T follicular helper cell (primary cell): ENCODE results near the gene CDH26.
A peak's percentile ranks its signal among the peaks of the same experiment; 100 is the strongest.

Experiments
- DNase-seq: peaks from one replicate; pipeline ENCODE4 v3.0.0-alpha.2; 2020; ENCODE audit warnings: low read depth
- total RNA-seq, 2 experiments: gene quantifications; one replicate each; lab custom pipeline; 2026; lab: John Stamatoyannopoulos, UW

The CDH26 gene
- total RNA-seq = 0.70 to 2.0 reads per million in 2 experiments

DNA sequence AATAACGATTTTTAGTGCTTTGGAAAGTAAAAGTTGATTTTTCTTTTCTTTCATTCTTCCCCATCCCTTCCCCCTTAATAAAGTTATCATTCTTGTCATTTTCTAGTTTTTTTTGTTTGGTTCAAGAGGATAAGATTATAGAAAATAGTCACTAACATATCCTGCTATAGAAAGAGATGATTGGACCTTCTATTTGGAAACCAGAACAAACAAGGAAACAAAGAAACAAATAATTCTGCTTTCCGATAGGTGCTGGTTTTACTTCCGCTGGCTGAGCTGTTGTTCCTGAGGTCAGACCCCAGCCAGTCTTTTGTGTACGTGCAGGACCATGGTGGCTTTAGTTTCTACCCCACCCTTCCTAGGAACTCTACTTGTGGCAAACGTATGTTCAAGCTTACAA is at the start of gene CDH26:
CDH26 (plus strand) TSS at position 301 of the 400 bp plus-strand sequence. CDS start 304 bp downstream, outside the sequence.
- DNase-seq = no peak

DNA sequence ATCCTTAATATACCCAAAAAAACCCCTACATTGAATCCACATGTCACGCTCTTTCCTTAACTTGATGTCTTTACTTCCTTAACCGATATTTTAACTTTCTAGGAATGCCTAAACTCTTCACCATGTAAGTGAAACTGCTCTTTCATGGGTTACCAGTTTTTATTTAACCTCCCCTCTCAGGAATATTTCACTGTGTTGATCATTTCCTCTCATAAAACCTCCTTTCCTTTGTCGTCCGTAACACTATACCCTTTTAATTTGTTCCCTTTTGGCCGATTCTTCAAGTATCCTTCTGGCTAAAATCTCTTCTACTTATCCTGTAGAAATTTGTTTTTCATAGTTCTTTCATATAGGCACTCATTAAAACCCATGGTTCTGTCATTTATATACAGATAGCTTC is 49.4 kb upstream of the CDH26 start:
- no peak for DNase-seq

DNA sequence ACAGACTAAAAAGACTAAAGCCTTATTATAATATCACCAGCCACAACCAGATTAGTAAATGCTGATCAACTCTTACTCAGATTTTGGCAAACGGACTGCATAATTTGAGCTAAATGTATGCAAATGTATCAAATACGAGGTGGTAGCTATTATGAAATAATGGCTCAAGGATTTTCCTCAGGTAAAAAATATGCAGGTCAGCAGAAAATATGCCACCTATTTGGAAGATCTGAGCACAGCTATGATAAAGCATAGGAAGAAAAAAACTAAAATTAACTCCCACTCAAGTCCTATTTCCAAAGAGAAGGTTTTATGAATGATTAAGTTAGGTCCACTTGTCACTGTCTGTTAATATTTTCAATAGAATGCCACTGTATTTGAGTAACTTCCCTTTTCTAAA is 47.2 kb upstream of the CDH26 start:
- no peak for DNase-seq

DNA sequence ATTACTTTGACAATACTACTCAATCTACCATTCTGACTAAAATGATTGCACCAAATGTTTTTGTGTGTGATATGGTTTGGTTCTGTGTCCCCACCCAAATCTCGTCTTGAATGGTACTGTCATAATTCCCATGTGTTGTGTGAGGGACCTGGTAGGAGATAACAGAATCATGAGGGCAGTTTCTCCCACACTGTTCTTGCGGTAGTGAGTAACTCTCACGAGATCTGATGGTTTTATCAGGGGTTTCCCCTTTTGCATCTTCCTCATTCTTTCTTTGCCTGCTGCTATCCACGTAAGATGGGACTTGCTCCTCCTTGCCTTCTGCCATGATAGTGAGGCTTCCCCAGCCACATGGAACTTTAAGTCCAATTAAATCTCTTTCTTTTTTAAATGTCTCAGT is 45.6 kb upstream of the CDH26 start:
- DNase-seq = no peak

DNA sequence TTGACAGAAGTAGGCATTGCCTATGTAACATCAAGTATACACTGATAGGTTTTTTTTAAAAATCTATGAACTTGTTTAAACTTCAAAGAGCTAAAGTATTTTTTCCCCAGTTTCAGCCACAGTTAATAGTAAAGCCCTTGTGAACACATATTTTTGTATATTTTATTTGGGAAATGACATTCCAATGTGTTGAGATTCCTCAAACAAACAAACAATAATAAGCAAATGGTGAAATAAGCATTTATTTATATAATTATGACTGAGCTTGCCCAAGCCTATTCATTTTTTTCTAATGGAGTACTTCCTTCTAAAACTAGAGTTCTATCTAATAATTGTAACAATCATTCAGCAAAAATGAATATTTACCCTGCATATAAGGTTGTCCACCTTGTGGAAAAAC is 37.3 kb upstream of the CDH26 start:
- DNase-seq = no peak

DNA sequence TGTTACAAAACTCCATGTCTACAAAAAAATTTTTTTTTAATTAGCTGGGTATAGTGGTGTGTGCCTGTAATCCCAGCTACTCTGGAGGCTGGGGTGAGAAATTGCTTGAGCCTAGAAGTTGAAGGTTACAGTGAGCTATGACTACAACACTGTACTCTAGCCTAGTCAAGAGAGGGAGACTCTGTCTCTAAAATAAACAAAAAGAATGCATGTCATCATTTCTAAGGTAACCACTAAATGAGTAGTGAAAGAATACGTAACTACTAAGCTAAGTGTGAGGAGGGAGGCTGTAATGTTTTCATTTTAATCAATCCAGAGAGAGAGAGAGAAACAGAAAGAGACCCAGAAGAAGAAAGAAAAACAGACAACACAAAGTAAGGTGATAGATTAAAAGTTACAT is 34.7 kb upstream of the CDH26 start:
- DNase-seq = no peak

DNA sequence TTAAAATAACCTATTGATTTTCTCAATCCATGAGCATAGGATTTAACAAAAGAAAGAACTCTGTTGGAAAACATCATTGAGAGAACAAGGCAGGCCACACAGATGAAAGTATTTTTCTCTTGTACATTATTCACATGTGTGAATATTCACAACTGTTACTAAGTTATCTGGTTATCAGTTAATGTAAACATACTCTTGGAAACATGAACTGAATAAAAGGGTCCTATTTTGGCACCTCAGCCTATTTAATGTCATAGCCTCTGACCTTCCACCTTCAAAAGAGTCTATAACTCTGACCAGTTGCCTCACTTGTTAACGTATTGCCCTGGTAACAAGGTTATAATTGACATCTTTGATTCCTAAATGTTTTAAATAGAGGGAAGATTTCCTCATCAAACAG is 32.9 kb upstream of the CDH26 start:
- DNase-seq = no peak

DNA sequence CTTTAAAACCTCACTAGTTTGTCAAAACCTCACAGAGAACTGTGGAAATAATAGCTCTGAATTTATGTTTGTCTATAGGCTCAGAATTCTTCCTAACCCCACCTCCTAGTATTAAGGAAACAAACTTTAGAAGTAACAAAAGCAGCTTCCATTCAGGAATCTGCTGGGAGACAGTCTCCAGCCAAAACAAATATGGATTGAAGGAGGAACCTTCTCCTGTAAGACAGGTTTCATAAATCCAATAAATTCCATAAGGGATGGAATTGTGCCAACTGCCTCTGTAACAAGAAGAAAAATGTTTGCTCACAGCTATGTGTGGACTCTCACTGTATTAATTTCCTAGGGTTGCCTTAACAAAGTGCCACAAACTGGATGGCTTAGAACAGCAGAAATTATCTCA is 32.3 kb upstream of the CDH26 start:
- no peak for DNase-seq

DNA sequence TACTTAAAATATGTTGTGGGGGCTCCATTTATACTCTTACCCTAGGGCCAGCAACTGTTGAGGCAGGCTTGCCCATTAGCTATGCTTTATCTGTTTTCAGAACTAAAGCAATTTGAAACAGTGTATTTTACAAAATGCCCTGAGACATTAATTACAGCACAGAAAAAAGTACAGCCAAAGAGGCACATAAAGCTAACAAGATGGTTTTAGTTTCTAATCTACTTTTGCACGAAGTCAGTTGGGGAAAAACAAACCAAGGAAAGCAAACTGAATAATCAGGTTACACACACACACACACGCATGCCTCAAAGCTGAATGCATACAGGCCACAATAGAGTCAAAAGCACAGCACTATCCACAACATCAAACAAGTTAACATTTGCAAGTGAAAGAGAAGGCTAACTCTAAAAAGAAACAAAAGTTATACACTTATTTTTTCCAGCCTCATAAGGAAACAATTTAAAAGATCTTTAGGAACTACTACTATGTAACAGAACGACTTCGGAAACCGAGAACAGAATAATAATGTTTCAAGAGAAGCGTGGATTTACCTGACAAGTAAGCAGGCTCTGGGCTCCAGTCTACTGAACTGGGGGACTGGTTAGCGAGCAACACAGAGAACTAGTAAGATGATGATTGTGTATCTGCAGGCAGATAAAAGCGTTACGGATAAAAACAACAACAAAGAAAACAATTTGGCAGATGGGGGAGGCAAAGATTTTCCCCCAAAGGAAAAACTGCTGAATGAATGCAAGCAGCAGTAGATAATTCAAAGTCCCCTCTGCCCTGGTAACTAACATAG is 26.5 kb upstream of the CDH26 start:
- no peak for DNase-seq

DNA sequence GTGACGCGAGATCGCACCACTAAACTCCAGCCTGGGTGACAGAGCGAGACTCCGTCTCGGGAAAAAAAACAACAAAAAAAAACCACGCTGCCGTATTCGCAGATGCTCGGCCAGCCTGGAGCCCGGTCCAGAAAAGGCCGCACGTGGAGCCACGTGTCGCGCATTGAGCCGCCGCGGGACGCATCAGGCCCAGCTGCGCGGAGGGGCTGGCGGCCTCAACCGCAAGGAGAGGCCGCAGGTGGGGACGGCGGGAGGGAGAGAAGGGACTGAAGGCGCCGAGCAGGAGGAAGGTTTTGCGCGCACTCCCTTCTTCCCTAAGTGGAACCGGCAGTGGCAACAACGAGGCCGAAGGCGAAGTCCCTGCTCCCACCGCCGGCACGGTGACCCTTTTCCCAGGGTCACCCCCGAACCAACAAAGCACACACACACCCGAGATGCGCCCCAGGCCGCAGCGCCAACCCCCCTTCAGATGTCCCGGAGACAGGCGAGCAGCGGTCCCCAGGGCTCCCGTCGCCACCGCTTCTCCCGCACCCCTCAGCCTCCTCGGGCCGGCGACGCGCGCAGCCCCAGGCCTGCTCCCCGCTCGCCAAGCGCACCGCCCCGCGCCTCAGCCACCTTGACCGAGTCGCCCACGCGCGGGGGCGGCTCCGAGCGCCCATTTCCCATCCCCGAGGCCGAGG is 25.5 kb upstream of the CDH26 start:
- no peak for DNase-seq

DNA sequence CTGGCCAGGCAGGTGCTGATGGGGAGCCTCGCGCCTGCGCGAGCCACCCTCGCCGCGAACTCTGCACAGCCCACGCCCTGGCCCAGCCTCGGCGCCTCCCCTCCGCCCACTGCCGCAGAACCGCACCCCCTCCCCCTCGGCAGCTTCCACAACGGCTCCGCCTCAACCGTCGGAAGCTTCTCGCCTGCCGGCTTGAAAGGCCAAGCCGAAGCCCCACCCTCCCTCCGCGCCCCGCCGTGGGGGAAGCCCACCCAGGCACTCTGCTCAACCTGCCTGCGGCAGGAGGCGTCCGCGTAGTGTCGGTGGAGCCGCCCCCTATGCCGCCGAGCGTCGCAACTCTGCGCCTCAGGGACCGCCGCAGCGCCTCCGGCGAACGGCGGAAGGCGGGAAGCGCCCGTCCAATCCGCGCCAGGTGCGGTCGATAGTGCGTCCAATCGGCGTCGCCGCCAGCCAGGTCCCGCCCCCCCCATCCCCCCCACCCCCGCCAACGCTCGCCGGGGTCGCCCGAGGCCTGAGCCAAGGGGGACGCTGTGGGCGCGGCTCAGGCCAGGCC is 24.9 kb upstream of the CDH26 start, which contains the start of gene SYCP2:
SYCP2 (minus strand) TSS at position 342 of the 553 bp plus-strand sequence. CDS start 11,224 bp downstream, outside the sequence.
- DNase-seq = peak; percentile 41

DNA sequence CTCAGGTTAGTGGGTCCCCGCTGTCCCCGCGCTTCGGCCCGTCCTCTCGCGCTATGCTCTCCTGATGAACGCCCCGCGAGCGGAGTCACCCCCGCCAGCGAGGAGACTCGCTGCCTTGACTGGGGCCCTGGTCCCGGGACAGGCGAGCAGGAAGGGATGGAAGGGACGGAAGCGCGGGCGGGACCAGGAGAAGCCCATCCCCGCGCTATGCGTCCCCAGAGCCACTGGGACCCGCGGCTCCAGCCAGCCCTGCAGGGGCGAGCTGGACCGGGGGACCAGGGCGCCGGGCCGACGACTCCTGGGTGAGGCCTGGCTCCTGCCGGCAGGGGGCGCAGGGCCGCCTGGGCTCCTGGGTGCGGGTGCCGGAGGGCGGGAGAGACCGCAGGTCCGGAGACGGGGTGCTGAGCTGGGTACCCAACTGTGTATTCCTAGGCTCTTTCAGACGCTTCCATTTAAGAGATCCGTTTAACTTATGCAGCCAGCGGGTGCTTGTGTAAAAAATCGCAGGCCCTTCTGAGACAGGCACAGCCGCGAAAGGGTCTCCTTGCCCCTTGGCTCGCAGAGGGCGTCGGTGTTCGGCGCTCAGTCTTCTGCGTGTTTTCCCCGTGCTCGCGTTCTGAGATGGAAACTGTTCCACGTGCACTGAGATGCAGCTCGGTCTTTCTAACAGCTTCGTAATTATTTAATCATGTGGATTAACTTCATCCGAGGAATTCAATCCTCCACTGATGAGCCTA is 24.2 kb upstream of the CDH26 start:
- peak; percentile 58 for DNase-seq

DNA sequence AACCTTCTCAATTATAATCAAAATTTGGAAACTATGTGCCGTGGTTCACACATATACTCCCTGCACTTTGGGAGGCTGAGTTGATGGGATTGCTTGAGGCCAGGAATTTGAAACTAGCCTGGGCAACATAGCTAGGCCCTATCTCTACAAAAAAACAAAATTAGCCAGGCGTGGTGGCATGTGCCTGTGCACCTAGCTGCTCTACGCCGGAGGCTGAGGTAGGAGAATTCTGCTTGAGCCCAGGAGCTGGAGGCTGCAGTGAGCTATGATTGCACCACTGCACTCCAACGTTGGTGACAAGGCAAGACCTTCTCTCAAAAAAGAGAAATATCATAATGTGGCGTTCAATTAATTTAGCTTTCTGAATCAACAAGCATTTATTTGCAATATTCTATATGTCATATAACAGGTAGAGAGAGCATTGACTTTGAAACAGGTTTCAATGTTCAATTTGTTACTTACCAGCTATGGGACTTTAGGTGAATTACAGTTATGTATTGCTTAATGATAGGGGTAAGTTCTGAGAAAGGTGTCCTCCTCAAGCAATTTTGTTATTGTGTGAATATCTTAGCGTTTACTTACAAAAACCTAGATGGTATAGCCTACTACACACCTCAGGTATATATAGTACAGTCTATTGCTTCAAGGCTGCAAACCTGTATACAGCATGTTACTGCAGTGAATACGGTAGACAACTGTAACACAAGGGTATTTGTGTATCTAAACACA is 22.6 kb upstream of the CDH26 start:
- no peak for DNase-seq

DNA sequence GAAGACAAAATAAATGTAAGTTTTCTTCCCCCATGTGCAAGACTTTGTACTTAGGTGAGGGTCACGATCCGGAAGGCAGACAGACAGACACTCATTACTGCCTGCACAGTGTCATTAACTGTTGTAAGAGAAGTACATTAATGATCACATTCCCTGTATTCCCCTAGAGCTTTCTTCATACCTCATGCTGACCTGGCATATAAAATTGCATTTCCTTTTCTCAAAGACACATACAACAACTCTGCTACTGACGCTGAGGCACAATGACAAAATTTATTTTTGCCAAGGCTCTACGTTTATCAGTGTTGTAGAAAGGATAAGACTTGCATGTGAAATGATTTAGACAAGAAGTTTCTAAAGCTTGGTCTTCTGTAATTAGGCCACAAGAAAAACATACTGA is 21.8 kb upstream of the CDH26 start:
- no peak for DNase-seq

DNA sequence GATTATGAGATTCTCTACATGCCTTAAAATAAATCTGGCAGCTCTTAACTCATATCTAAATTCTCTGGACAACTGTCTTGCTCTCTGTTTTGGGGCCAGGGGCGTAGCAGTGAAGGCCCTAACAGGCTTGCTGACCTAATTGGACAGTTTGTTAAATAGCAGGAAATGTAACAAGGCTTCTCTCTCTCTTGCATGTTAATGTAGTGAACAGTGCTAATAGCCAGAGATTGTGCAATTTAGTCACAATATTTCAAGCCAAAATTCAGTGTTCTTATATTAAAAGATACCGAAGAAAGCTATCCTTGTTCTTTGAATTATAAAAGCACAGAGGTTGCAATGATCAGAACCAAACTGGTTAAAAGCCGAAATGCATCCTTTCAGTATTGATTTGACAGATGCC is 21.1 kb upstream of the CDH26 start:
- DNase-seq = no peak

DNA sequence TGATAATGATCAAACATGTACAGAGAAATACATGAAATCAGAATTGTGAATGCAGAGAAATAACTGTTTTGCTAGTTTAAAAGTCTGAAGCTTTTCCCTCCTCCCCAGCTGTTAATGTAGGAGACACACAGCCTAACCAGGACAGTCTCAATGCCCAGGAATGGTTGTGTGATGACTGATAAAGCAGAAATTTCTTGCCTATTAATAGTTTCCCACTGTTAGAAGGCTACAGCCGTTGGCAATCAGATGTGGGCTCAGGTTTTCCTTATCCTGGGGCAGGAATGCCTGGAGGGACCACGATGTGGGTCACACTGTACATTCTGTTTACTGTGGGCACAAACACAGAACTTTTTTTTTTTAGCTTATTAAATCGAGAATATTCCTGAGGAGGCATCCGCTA is 20.0 kb upstream of the CDH26 start:
- DNase-seq = no peak

DNA sequence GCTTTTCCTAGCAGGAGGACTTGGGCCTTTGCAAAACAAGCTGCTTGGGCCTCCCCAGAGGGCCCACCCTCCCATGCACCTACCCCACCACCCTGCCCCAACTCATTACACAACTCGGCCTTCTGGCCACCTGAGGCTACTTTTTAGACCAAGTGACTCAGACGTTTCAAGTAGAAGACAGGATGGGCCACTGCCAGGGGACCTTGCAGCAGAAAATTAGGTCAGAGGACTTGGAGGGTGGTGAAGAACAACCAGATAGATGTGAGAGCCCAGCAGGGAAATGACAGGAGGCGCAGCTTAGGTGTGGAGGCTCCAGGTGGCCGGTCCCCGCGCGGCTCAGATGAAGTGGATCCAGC is 19.5 kb upstream of the CDH26 start:
- DNase-seq = no peak

DNA sequence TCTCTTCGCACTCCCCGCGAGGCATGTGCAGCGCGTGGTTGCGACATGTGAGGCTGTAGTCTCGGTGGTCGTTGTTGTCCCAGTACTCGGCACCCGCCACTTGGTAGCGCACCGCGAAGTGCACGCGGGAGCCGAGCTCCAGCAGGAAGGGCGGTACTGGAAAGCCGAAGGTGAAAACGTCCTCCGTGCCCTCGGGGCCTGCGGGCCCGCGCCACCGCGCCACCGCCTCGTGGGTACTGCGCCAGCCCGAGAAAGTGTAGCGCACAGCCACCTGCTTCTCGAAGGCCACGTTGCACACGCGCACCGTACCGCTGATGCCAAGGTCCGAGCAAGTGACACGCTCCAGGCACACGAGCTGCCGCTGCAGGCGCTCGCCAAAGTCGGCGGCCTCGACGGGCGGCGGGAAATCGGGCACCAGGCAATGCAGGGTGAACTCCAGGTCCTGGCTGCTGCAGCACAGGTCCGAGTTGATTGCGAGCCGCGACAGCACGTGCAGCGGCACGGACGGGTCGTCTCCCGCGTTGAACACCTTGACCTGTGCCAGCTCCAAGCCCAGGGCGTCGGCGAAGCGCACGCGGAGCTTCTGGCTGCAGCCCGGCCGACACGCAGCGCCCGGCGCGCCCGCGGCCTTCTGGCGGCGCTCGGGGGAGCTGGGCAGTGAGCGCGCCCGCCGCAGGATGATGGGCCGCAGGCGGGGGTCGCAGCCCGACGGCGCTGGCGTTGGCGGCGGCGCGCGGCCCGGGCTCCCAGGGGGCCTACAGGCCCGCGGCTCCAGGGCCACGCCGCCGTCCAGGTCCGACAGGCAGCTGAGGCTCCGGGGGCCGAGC is 19.0 kb upstream of the CDH26 start:
- no peak for DNase-seq

DNA sequence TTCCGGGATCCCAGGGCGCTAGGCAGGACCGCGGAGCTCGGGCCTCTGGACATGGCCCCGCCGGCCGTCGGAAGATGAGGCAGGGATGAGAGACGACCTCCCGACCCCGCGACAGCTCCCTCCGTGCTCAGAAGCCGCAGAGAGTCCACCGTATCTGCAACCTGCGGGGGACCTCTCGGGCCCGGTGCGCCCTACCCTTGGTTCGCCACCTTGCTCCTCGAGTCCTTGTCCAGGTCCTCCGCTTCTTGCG is 18.4 kb upstream of the CDH26 start:
- no peak for DNase-seq

DNA sequence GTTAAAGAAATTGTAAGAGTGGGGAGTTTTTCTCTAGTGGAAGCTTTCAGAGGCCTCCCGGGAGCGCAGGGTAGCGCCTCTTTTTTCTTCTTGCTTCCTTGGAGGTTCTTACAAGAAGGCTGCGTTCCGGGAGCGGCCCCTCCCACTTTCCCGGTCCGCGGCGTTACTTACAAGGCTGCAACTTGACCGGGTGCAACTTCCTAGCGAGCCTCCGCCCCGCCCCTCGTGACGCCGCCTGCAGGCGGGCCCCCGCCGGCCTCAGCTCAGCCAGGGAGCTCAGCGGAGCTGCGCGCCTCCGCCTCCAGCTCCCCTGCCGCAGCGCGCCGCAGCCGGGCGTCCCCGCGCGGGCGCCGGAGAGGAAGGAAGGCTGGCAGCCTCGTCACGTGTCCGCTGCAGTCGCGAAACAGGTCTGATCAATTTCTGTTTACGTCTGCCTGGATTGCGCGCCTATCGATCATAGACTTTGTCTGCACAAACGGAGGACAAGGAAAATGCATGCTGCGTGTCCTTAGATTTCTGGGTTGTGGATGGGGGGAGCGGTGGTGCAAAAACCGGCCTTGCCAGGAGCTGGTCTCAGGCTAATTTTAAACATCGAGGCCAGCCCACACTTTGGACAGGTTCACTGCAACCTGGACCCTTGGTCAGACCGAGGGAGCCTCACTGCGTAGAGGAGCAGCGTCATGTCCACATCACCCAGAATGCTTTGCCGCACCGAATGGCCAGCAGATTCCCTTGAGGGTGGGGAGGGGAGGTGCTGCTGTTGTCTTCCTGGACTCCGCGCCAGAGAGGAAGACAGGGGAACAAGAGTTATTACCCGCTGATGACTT is 17.9 kb upstream of the CDH26 start, which contains the start of the genes FAM217B and PPP1R3D:
FAM217B (plus strand) TSS at position 261 of the 827 bp plus-strand sequence. CDS start 3,555 bp downstream, outside the sequence.
PPP1R3D (minus strand) TSS at position 177 of the 827 bp plus-strand sequence. CDS start 374 bp downstream, outside the sequence.
- peak; percentile 80 for DNase-seq
